GM21737 (cell line): Measurements from ENCODE around the gene ETNK2.

ENCODE experiments used
- ATAC-seq: cut with Tn5 transposase; IDR thresholded peaks from one replicate; pipeline ENCODE4 v1.9.1; 2021; ENCODE audit warnings: mild to moderate bottlenecking, moderate library complexity; ENCODE audit not compliant: unreplicated experiment

ETNK2 gene

DNA sequence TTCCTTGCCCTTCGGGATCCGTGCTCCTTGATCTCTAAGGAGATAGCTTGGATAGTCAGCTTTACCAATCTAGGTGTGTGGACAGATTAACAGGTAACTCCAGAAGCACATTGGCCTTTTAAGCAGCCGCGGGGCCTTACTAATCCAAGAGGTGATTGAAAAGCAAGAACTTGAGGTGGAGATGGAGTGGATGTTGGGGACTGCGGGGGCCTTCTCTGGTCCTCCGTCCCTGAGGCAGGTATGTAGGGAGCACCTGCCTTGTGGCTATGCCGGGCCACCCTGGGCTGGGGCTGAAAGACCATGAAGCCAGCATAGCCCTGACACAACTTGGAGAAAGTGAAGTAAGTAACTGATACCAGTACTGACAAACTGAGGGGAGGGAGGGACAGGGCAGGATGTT lies 68.4 kb downstream of the ETNK2 start:
- ATAC-seq = no peak

DNA sequence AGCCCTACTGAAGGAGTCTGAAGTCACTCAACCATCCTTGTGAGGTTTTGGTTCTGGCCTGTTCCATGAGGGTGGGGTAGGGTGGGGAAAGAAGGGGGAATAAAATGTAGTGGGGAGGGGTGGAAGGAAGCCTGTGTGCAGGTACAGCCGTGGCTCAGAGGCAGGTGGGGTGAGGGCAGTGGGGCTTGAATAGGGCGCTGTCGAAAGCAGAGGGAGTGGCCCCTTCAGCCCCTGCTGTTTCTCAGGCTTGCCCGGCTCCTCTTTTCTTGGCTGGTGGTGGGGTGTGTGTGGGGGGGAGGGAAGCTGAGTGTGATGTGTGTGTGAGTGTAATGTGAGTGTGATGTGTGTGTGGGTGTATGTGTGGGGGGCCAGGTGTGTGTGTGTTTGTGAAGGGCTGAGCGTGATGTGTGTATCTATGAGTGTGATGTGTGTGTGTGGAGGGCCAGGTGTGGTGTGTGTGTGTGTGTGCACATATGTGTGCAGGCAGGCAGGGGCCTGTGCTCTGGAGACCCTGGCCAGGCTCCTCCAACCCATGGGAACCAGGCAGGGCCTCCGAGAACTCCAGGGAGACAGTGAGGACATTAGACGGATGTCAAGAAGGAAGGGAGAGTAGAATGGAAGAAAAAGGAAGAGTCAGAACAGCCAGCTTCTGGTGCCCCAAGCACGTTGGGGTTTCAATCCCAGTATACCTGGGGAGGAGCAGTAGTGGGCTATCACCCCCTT lies 69.9 kb downstream of the ETNK2 start:
- ATAC-seq = no peak

DNA sequence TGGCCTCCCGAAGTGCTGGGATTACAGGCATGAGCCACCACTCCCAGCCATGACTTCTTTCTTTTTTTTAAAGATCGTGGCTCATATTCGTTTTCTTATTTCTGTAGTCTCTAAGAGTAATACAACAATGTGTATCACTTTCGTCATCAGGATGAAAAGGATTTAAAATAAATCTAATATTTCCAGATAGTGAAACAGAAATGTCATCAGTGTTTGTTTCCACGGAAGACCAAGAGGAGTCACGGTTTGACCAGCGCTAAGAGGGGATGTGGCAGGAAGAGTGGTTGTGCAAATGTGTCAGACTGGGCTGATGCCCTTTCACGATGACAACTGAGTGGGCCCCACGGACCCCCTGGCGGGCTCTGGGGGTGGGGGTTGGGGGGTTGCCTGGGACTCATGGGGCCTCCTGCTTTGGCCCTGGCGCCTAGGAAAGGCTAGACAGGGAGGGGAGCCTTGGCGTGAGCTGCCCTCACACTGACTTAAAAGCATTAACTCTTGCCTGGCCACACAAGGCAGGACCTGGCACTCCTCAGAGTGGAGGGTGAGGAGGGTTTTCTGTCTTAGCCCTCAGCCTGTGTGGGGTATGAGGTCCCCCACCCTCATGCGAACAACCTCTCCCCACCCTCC lies 70.6 kb downstream of the ETNK2 start:
- no peak for ATAC-seq
